ENCODE data around the gene CDH9.

Gene CDH9

GRCh38 chr5:26948921-26949320, 89.5 kb downstream of the CDH9 start:
- ChIA-PET POLR2A (no interaction called here), CTCF (no interaction called here)
- no peak overlapping the region for H3K4me3 ChIP-seq (ENCODE audit: low read depth, low read length)
- no peaks in the 10 kb centered on the region for H3K9me3 ChIP-seq (ENCODE audit: control insufficient read depth, insufficient read depth, low read depth, low read length)
- TF ChIP-seq ZNF335 (tag by site-specific recombination; conservative IDR thresholded peaks at IDR 0.05) (no peak), GFI1B (tag by site-specific recombination; IDR thresholded peaks at IDR 0.05) (no peak), ZNF214 (tag by site-specific recombination; IDR thresholded peaks at IDR 0.05; ENCODE audit: borderline replicate concordance) (no peak), ZIC2 (tag by site-specific recombination; IDR thresholded peaks at IDR 0.05) (no peak), ZNF571 (tag by site-specific recombination; IDR thresholded peaks at IDR 0.05) (no peak)
- no peaks in the 10 kb centered on the region for H3K36me3 ChIP-seq (ENCODE audit: control insufficient read depth in 2 of 2, insufficient read depth in 1 of 2, low read length in 2 of 2)
- no peak overlapping the region for H3K27ac ChIP-seq (ENCODE audit: extremely low read depth, low read depth, low read length)
- no peaks in the 10 kb centered on the region for H3K4me1 ChIP-seq (ENCODE audit: control insufficient read depth, insufficient read depth, low read length)

GRCh38 chr5:26945901-26946300, 92.5 kb downstream of the CDH9 start:
- TF ChIP-seq, protein P1, sequence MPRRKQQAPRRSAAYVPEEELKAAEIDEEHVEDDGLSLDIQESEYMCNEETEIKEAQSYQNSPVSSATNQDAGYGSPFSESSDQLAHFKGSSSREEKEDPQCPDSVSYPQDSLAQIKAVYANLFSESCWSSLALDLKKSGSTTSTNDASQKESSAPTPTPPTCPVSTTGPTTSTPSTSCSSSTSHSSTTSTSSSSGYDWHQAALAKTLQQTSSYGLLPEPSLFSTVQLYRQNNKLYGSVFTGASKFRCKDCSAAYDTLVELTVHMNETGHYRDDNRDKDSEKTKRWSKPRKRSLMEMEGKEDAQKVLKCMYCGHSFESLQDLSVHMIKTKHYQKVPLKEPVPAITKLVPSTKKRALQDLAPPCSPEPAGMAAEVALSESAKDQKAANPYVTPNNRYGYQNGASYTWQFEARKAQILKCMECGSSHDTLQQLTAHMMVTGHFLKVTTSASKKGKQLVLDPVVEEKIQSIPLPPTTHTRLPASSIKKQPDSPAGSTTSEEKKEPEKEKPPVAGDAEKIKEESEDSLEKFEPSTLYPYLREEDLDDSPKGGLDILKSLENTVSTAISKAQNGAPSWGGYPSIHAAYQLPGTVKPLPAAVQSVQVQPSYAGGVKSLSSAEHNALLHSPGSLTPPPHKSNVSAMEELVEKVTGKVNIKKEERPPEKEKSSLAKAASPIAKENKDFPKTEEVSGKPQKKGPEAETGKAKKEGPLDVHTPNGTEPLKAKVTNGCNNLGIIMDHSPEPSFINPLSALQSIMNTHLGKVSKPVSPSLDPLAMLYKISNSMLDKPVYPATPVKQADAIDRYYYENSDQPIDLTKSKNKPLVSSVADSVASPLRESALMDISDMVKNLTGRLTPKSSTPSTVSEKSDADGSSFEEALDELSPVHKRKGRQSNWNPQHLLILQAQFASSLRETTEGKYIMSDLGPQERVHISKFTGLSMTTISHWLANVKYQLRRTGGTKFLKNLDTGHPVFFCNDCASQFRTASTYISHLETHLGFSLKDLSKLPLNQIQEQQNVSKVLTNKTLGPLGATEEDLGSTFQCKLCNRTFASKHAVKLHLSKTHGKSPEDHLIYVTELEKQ (tag by site-specific recombination; IDR thresholded peaks at IDR 0.05; ENCODE audit: borderline replicate concordance): no peak
- TF ChIP-seq ZIC2 (tag by site-specific recombination; IDR thresholded peaks at IDR 0.05) (no peak), REST (tag by site-specific recombination; IDR thresholded peaks at IDR 0.05) (no peak), ZNF335 (tag by site-specific recombination; conservative IDR thresholded peaks at IDR 0.05) (no peak), ZNF23 (tag by site-specific recombination; IDR thresholded peaks at IDR 0.05; ENCODE audit: borderline replicate concordance) (no peak), KLF8 (tag by site-specific recombination; IDR thresholded peaks at IDR 0.05) (no peak), ZNF184 (tag by site-specific recombination; IDR thresholded peaks at IDR 0.05) (no peak)
- TF ChIP-seq, protein P2, sequence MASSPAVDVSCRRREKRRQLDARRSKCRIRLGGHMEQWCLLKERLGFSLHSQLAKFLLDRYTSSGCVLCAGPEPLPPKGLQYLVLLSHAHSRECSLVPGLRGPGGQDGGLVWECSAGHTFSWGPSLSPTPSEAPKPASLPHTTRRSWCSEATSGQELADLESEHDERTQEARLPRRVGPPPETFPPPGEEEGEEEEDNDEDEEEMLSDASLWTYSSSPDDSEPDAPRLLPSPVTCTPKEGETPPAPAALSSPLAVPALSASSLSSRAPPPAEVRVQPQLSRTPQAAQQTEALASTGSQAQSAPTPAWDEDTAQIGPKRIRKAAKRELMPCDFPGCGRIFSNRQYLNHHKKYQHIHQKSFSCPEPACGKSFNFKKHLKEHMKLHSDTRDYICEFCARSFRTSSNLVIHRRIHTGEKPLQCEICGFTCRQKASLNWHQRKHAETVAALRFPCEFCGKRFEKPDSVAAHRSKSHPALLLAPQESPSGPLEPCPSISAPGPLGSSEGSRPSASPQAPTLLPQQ (tag by site-specific recombination; IDR thresholded peaks at IDR 0.05): no peak
- Histone ChIP-seq H3K36me3 (ENCODE audit: control insufficient read depth in 2 of 2, insufficient read depth in 1 of 2, low read length in 2 of 2) (no peaks in the 10 kb centered on the region), H3K9me3 (ENCODE audit: control insufficient read depth, insufficient read depth, low read depth, low read length) (no peaks in the 10 kb centered on the region), H3K4me3 (ENCODE audit: low read depth, low read length) (no peak overlapping the region), H3K4me1 (ENCODE audit: control insufficient read depth, insufficient read depth, low read length) (no peaks in the 10 kb centered on the region), H3K27ac (ENCODE audit: extremely low read depth, low read depth, low read length) (no peak overlapping the region)
- POLR2A ChIA-PET: no interaction called here
- CTCF ChIA-PET: interaction anchor here (0.7 kb wide), 1 partner anchor 1680 kb away, joined by 3 read pairs; no protein-coding TSS in a partner anchor

DNA sequence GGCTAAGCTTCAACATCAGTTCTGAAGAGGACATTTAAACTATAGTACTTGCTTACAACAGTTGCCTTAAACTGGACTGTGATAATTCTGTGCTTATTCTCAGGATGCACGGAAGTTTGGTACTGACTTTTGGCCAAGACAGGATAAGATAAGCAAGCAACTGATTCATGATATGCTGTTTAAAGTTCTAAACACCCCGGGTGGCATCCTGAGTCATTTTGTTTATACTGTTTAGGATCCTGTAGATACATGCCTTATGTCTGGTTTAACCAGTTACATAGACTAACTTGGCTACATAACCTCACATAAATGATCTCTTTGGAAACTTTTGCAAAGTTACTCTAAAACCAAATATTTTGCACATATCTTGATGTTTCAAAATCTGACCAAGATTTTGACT, 95.9 kb downstream of the CDH9 start:
- ChIA-PET CTCF (interaction anchor here (0.7 kb wide), 1 partner anchor 10 kb away, joined by 3 read pairs; no protein-coding TSS in a partner anchor), POLR2A (no interaction called here)
- no peak overlapping the region for H3K27ac ChIP-seq (ENCODE audit: extremely low read depth, low read depth, low read length)
- no peak overlapping the region for H3K4me3 ChIP-seq (ENCODE audit: low read depth, low read length)
- H3K9me3 ChIP-seq (ENCODE audit: control insufficient read depth, insufficient read depth, low read depth, low read length): no peaks in the 10 kb centered on the region
- H3K36me3 ChIP-seq (ENCODE audit: control insufficient read depth in 2 of 2, insufficient read depth in 1 of 2, low read length in 2 of 2): no peaks in the 10 kb centered on the region
- no peaks in the 10 kb centered on the region for H3K4me1 ChIP-seq (ENCODE audit: control insufficient read depth, insufficient read depth, low read length)
- TF ChIP-seq RBAK (tag by site-specific recombination; IDR thresholded peaks at IDR 0.05): no peak
- no peak for TF ChIP-seq ZNF585B (tag by site-specific recombination; IDR thresholded peaks at IDR 0.05)
- TF ChIP-seq ZNF626 (tag by site-specific recombination; IDR thresholded peaks at IDR 0.05): no peak
- TF ChIP-seq, protein P3, sequence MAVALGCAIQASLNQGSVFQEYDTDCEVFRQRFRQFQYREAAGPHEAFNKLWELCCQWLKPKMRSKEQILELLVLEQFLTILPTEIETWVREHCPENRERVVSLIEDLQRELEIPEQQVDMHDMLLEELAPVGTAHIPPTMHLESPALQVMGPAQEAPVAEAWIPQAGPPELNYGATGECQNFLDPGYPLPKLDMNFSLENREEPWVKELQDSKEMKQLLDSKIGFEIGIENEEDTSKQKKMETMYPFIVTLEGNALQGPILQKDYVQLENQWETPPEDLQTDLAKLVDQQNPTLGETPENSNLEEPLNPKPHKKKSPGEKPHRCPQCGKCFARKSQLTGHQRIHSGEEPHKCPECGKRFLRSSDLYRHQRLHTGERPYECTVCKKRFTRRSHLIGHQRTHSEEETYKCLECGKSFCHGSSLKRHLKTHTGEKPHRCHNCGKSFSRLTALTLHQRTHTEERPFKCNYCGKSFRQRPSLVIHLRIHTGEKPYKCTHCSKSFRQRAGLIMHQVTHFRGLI (tag by site-specific recombination; IDR thresholded peaks at IDR 0.05): no peak
- TF ChIP-seq ZSCAN5A (tag by site-specific recombination; IDR thresholded peaks at IDR 0.05): no peak
- TF ChIP-seq ZNF280C (tag by site-specific recombination; IDR thresholded peaks at IDR 0.05): no peak

Data from HEK293 (cell line).